NT2/D1 (cell line): Measurements from ENCODE around the gene HOXA11.

Source experiments
- SUZ12 ChIP-seq: IDR thresholded peaks from 2 replicates; pipeline ENCODE4 v1.6.1; 2011; ENCODE audit not compliant: insufficient read length, insufficient read depth; ENCODE audit errors: extremely low read depth
- YY1 ChIP-seq: IDR thresholded peaks from 2 replicates; pipeline ENCODE4 v1.6.1; 2011; ENCODE audit not compliant: insufficient read length, insufficient read depth
- ZNF274 ChIP-seq: IDR thresholded peaks from 2 replicates; pipeline ENCODE4 v1.6.1; 2011; ENCODE audit warnings: mild to moderate bottlenecking, low read depth, low read length

GRCh38 chr7:27151931-27152815 lies 32.9 kb downstream of the HOXA11 start, which contains the start of gene HOXA3:
- TF ChIP-seq ZNF274 (no peak), YY1 (no peak), SUZ12 (no peak)
